ENCODE results near the gene CDH1. TPM values are rescaled to one million over a fixed set of nuclear protein-coding genes. Genes with fewer than 3 reads are reported as not detected.

CDH1 gene
- total and polyA plus RNA-seq, 2 donors, result 15.7 to 35.2 TPM

GRCh38 chr16:68737730-68738629 lies 888 bp downstream of the CDH1 start:
- WGBS, result 8% methylated on average over 58 of the region's 58 CpGs
- Histone ChIP-seq H3K4me3 (ENCODE audit: low read depth, low read length) (peak overlapping the region; percentile 38), H3K27ac (ENCODE audit: low read depth) (peak overlapping the region; percentile 46), H3K4me1 (ENCODE audit: insufficient read depth) (no peaks in the 10 kb centered on the region), H3K36me3 (ENCODE audit: insufficient read depth) (no peaks in the 10 kb centered on the region)
- DNase-seq (ENCODE audit: extremely low spot score), result no peak

DNA sequence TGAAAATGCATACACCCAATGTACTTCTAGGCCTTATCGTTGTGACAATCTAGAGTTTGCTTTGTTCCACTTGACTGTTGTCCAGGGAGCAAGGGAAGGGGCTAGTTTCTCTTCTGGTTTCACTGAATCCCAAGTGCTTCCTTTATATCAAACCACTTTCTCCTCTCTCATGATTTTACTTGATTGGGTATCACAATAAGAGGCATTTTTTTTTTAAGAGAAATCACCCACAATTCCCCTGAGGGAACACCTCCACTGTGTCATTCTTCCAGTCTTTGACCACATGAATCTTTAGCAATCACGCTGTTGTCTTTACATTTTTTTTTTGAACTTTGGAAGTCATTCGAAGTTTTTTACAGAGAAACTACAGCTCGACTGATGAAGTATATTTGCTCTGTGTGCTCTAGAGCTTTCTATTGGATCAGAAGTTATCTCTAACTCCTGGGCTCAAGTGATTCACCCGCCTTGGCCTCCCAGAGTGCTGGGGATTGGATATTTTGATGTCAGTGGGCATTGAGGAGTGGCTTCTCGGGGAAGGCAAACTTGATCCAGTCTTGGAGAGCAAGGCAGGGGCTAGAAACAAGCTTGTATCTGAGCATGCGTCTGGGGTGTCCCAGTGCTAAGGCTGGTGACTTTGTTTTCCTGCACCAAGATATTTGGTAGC lies 3.0 kb downstream of the CDH1 start:
- no peak for DNase-seq (ENCODE audit: extremely low spot score)
- no peaks in the 10 kb centered on the region for H3K4me1 ChIP-seq (ENCODE audit: insufficient read depth)
- no peaks in the 10 kb centered on the region for H3K36me3 ChIP-seq (ENCODE audit: insufficient read depth)
- H3K27ac ChIP-seq (ENCODE audit: low read depth), result no peak overlapping the region
- WGBS, result 68% methylated on average over 7 of the region's 7 CpGs
- no peak overlapping the region for H3K4me3 ChIP-seq (ENCODE audit: low read depth, low read length)

GRCh38 chr16:68740628-68741346 lies 3.7 kb downstream of the CDH1 start:
- no peaks in the 10 kb centered on the region for H3K4me1 ChIP-seq (ENCODE audit: insufficient read depth)
- no peak overlapping the region for H3K4me3 ChIP-seq (ENCODE audit: low read depth, low read length)
- DNase-seq (ENCODE audit: extremely low spot score), result no peak
- no peaks in the 10 kb centered on the region for H3K36me3 ChIP-seq (ENCODE audit: insufficient read depth)
- WGBS, result 81% methylated on average over 9 of the region's 9 CpGs
- no peak overlapping the region for H3K27ac ChIP-seq (ENCODE audit: low read depth)

DNA sequence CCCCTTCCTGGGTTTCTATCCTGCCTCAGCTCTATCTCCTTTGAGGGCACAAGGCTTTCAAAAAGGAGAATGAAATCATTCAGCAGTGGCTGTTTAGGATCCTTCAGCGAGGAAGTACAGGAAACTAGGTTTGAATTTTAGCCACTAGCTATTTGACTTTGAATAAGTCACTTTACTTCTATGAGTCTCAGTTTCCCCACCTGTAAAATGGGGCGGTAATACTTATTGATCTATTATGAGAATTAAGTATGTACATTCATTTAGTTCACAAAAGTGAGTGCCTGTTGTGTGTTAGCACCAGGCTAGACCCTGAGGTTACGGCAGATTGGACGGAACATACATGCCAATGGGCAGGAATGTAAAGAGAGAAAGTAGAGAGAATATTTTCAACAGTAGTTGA lies 6.6 kb downstream of the CDH1 start:
- 94% methylated on average over 4 of the region's 4 CpGs for WGBS

DNA sequence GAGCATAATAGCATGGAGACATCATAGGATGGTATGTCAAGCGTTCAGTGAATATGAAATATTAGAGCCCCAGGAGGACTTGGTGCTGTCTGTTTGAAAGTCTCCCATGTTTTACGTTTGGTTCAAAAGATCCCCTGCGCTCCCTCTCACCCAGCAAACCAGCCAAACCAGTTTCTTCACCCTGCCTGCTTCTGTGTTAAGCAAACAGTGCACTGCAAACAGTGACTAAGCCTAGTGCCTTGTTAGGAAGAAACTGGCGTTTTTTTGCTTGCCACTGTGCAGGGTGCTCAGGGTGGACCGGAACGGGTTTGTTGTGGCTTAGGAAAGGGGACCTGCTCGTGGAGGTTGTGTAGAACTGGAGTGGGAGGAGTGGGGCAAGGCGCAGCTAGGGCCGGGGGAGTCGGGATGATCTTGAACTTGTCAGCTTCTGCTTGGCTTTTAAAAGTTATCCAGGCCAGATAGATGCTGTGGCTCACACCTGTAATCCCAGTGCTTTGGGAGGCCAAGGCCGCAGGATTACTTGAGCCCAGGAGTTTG lies 7.7 kb downstream of the CDH1 start:
- no peaks in the 10 kb centered on the region for H3K4me1 ChIP-seq (ENCODE audit: insufficient read depth)
- no peak overlapping the region for H3K27ac ChIP-seq (ENCODE audit: low read depth)
- no peaks in the 10 kb centered on the region for H3K36me3 ChIP-seq (ENCODE audit: insufficient read depth)
- peak; percentile 80 for DNase-seq (ENCODE audit: extremely low spot score)
- no peak overlapping the region for H3K4me3 ChIP-seq (ENCODE audit: low read depth, low read length)
- WGBS, result 65% methylated on average over 11 of the region's 11 CpGs

More for the DNA sequence above, 6.6 kb downstream of the CDH1 start:
- no peaks in the 10 kb centered on the region for H3K36me3 ChIP-seq (ENCODE audit: insufficient read depth)
- no peak overlapping the region for H3K27ac ChIP-seq (ENCODE audit: low read depth)
- no peaks in the 10 kb centered on the region for H3K4me1 ChIP-seq (ENCODE audit: insufficient read depth)
- DNase-seq (ENCODE audit: extremely low spot score), result no peak
- no peak overlapping the region for H3K4me3 ChIP-seq (ENCODE audit: low read depth, low read length)

- Histone ChIP-seq H3K27ac (ENCODE audit: low read depth) (no peak overlapping the region), H3K4me3 (ENCODE audit: low read depth, low read length) (no peak overlapping the region), H3K36me3 (ENCODE audit: insufficient read depth) (no peaks in the 10 kb centered on the region), H3K4me1 (ENCODE audit: insufficient read depth) (no peaks in the 10 kb centered on the region)
- DNase-seq (ENCODE audit: extremely low spot score), result no peak
Measured at GRCh38 chr16:68746951-68747350, 9.9 kb downstream of the CDH1 start.

GRCh38 chr16:68749432-68749831 lies 12.3 kb downstream of the CDH1 start:
- 78% methylated on average over 3 of the region's 3 CpGs for WGBS
- no peak overlapping the region for H3K4me3 ChIP-seq (ENCODE audit: low read depth, low read length)
- no peaks in the 10 kb centered on the region for H3K4me1 ChIP-seq (ENCODE audit: insufficient read depth)
- H3K36me3 ChIP-seq (ENCODE audit: insufficient read depth), result no peaks in the 10 kb centered on the region
- DNase-seq (ENCODE audit: extremely low spot score), result no peak
- no peak overlapping the region for H3K27ac ChIP-seq (ENCODE audit: low read depth)

- Histone ChIP-seq H3K36me3 (ENCODE audit: insufficient read depth) (no peaks in the 10 kb centered on the region), H3K4me3 (ENCODE audit: low read depth, low read length) (no peak overlapping the region), H3K27ac (ENCODE audit: low read depth) (no peak overlapping the region), H3K4me1 (ENCODE audit: insufficient read depth) (no peaks in the 10 kb centered on the region)
- no peak for DNase-seq (ENCODE audit: extremely low spot score)
- WGBS, result 83% methylated on average over 8 of the region's 8 CpGs
Measured at GRCh38 chr16:68750193-68750695, 13.2 kb downstream of the CDH1 start.

GRCh38 chr16:68751160-68751559 lies 14.1 kb downstream of the CDH1 start:
- Histone ChIP-seq H3K27ac (ENCODE audit: low read depth) (no peak overlapping the region), H3K4me1 (ENCODE audit: insufficient read depth) (no peaks in the 10 kb centered on the region), H3K4me3 (ENCODE audit: low read depth, low read length) (no peak overlapping the region), H3K36me3 (ENCODE audit: insufficient read depth) (no peaks in the 10 kb centered on the region)
- no peak for DNase-seq (ENCODE audit: extremely low spot score)
- WGBS, result 95% methylated on average over 4 of the region's 4 CpGs

DNA sequence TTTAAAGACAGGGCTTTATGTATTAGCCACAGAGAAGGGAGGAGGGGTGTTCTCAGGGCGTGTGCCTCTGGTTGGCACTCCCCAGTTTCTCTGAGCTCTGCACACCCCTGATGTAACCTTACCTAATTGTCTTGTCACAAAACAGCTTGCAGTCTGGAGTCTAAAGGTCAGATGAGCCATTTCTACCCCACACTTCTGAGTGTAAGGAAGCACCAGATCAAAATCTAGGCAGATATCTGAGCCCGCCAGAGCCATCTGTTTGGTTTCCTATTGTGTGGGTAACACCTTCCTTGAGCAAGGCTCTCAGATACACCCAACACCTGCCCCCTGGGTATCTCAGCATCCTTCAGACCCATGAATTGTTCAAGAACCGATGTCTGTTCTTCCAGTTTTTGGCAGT lies 15.5 kb downstream of the CDH1 start:
- no peak overlapping the region for H3K4me3 ChIP-seq (ENCODE audit: low read depth, low read length)
- 56% methylated on average over 3 of the region's 3 CpGs for WGBS
- H3K27ac ChIP-seq (ENCODE audit: low read depth), result no peak overlapping the region
- DNase-seq (ENCODE audit: extremely low spot score), result no peak
- H3K4me1 ChIP-seq (ENCODE audit: insufficient read depth), result no peaks in the 10 kb centered on the region
- no peaks in the 10 kb centered on the region for H3K36me3 ChIP-seq (ENCODE audit: insufficient read depth)

DNA sequence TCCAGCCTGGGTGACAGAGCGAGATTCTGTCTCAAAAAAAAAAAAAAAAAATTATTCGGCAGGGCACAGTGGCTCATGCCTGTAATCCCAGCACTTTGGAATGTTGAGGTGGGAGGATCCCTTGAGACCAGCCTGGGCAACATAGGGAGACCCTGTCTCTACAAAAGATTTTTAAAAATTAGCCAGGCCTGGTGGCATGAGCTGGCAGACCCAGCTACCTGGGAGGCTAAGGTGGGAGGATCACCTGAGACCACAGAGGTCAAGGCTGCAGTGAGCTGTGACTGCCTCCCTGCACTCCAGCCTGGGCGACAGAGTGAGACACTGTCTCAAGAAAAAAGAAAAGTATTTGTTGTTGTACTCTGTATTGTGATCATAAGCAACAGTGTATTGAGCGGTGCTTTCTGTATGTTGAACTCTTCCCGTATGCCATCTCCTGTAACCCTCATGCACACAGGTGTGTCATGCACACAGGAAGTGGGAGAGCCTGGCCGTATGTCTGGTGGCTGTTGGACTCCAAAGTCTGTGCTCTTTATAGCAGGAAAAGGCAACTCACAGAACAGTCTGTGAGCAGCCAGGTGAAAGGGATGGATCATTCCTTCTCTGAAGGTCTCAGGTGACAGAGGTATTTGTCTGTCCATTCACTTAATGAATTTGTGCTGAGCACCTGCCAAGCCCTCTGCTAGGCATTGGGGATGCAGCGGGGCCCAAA lies 17.1 kb downstream of the CDH1 start:
- 89% methylated on average over 7 of the region's 7 CpGs for WGBS
- H3K4me1 ChIP-seq (ENCODE audit: insufficient read depth), result no peaks in the 10 kb centered on the region
- no peak overlapping the region for H3K27ac ChIP-seq (ENCODE audit: low read depth)
- DNase-seq (ENCODE audit: extremely low spot score), result no peak
- no peaks in the 10 kb centered on the region for H3K36me3 ChIP-seq (ENCODE audit: insufficient read depth)
- no peak overlapping the region for H3K4me3 ChIP-seq (ENCODE audit: low read depth, low read length)

DNA sequence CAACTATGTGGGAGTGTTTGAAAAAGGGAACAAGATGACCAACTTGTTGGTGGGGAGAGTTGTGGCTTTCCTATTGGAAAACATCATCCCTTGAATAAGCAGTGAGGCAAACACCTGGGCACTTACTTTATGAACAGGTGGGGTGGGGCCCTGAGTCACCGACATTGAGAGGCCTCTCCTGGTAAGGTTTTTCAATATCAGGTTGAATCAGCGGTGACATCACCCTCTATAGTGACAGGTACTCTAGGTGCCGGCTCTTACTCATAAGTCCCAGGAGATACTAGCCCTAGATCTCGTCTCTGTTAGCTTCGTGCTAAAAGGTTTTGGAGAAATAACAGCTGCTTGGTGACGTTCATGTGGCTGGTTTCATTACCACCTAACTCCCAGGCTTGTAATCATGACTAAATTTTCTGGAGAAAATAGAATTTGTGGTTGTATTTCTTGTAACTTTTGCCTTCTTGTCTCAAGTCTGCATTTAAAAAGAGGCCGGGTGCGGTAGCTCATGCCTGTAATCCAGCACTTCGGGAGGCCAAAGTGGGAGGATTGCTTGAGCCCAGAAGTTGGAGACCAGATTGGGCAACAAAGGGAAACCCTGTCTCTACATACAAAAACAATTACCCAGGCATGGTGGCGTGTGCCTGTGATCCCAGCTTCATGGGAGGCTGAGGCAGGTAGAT lies 19.3 kb downstream of the CDH1 start:
- H3K36me3 ChIP-seq (ENCODE audit: insufficient read depth), result no peaks in the 10 kb centered on the region
- 70% methylated on average over 10 of the region's 10 CpGs for WGBS
- DNase-seq (ENCODE audit: extremely low spot score), result no peak
- H3K4me1 ChIP-seq (ENCODE audit: insufficient read depth), result no peaks in the 10 kb centered on the region
- H3K4me3 ChIP-seq (ENCODE audit: low read depth, low read length), result no peak overlapping the region
- no peak overlapping the region for H3K27ac ChIP-seq (ENCODE audit: low read depth)

GRCh38 chr16:68757625-68757935 lies 20.5 kb downstream of the CDH1 start:
- Histone ChIP-seq H3K36me3 (ENCODE audit: insufficient read depth) (no peaks in the 10 kb centered on the region), H3K27ac (ENCODE audit: low read depth) (no peak overlapping the region)
- DNase-seq (ENCODE audit: extremely low spot score), result no peak

More at GRCh38 chr16:68757625-68757935, 20.5 kb downstream of the CDH1 start:
- Histone ChIP-seq H3K4me1 (ENCODE audit: insufficient read depth) (no peaks in the 10 kb centered on the region), H3K4me3 (ENCODE audit: low read depth, low read length) (no peak overlapping the region)
